SK-N-MC (cell line): ENCODE results near the gene KCNJ15.

Source experiments
- EZH2 ChIP-seq: fragments of 200-600 bp; sonication (generic); IDR thresholded peaks from one replicate; pipeline ENCODE4 v1.6.1; 2017; ENCODE audit warnings: antibody characterized with exemption
- POLR2AphosphoS5 ChIP-seq: IDR thresholded peaks from 2 replicates; pipeline ENCODE4 v1.6.1; 2012; ENCODE audit warnings: mild to moderate bottlenecking, low read depth, low read length, borderline replicate concordance

GRCh38 chr21:38306433-38307141 lies 49.8 kb downstream of the KCNJ15 start:
- no peak for TF ChIP-seq POLR2AphosphoS5
- no peak for TF ChIP-seq EZH2
